HEK293 (cell line): ENCODE data around the gene MERTK.

Experiments
- CTCF ChIA-PET: fragments of 350-600 bp; formaldehyde crosslinking; extraction: SDS; loops from one replicate; lab custom pipeline; 2021; ENCODE audit warnings: antibody characterized with exemption; lab: Yijun Ruan, JAX
- POLR2A ChIA-PET: fragments of 300-600 bp; formaldehyde crosslinking; extraction: SDS; loops from one replicate; lab custom pipeline; 2020; ENCODE audit warnings: antibody characterized with exemption, inconsistent platforms; lab: Yijun Ruan, JAX
- H3K27ac ChIP-seq: fragments of 200-500 bp; sonication (Bioruptor generic); 2 replicates; pipeline ENCODE4 v1.5.1; 2014; ENCODE audit warnings: low read depth, low read length, control low read depth, inconsistent platforms; ENCODE audit errors: extremely low read depth
- H3K36me3 ChIP-seq, 2 experiments: fragments of 200-500 bp in 1 of 2; sonication (Bioruptor generic) in 1 of 2; 1 replicate in 1 of 2; 2 replicates in 1 of 2; pipeline ENCODE4 v1.5.1; 2014 to 2017; ENCODE audit warnings: inconsistent platforms in 2 of 2, low read length in 2 of 2; ENCODE audit not compliant: control insufficient read depth in 2 of 2, insufficient read depth in 1 of 2
- H3K4me1 ChIP-seq: fragments of 200-500 bp; sonication (Bioruptor generic); 2 replicates; pipeline ENCODE4 v1.5.1; 2014; ENCODE audit warnings: mild to moderate bottlenecking, low read length, inconsistent platforms; ENCODE audit not compliant: control insufficient read depth, insufficient read depth
- H3K4me3 ChIP-seq: 2 replicates; pipeline ENCODE4 v1.5.1; 2011; ENCODE audit warnings: low read depth, mild to moderate bottlenecking, control low read depth, low read length, moderate library complexity
- H3K9me3 ChIP-seq: fragments of 200-500 bp; sonication (Bioruptor generic); 2 replicates; pipeline ENCODE4 v1.5.1; 2014; ENCODE audit warnings: low read depth, low read length, inconsistent platforms; ENCODE audit not compliant: control insufficient read depth, insufficient read depth
- GLIS1 ChIP-seq: fragments of 450-650 bp; formaldehyde crosslinking; IDR thresholded peaks from 2 replicates; pipeline ENCODE4 v1.5.1; 2016; ENCODE audit warnings: missing biosample characterization, missing genetic modification characterization
- HOXC10 ChIP-seq: sonication (generic); formaldehyde crosslinking; IDR thresholded peaks from 2 replicates; pipeline ENCODE4 v1.8.1; 2023; ENCODE audit warnings: mild to moderate bottlenecking, missing genetic modification reagents
- TRIM28 ChIP-seq: IDR thresholded peaks from 2 replicates; pipeline ENCODE4 v1.6.1; 2011; ENCODE audit warnings: low read length, control low read depth, borderline replicate concordance
- ZBTB48 ChIP-seq: fragments of 450-650 bp; formaldehyde crosslinking; IDR thresholded peaks from 2 replicates; pipeline ENCODE4 v1.5.1; 2016; ENCODE audit warnings: missing biosample characterization, missing genetic modification characterization
- ZBTB8A ChIP-seq: fragments of 450-650 bp; formaldehyde crosslinking; IDR thresholded peaks from 2 replicates; pipeline ENCODE4 v1.5.1; 2016; ENCODE audit warnings: missing biosample characterization, missing genetic modification characterization
- ZNF175 ChIP-seq: fragments of 450-650 bp; formaldehyde crosslinking; IDR thresholded peaks from 2 replicates; pipeline ENCODE4 v1.5.1; 2016; ENCODE audit warnings: missing biosample characterization, missing genetic modification characterization
- ZNF221 ChIP-seq: fragments of 450-650 bp; formaldehyde crosslinking; IDR thresholded peaks from 2 replicates; pipeline ENCODE4 v1.5.1; 2017; ENCODE audit warnings: missing biosample characterization, missing genetic modification characterization, borderline replicate concordance
- ZNF24 ChIP-seq: fragments of 450-650 bp; formaldehyde crosslinking; IDR thresholded peaks from 2 replicates; pipeline ENCODE4 v1.5.1; 2016; ENCODE audit warnings: missing biosample characterization, missing genetic modification characterization
- ZNF416 ChIP-seq: fragments of 450-650 bp; formaldehyde crosslinking; IDR thresholded peaks from 2 replicates; pipeline ENCODE4 v1.5.1; 2016; ENCODE audit warnings: missing biosample characterization, missing genetic modification characterization
- ZNF518A ChIP-seq: fragments of 450-650 bp; formaldehyde crosslinking; conservative IDR thresholded peaks from 2 replicates; pipeline ENCODE4 v1.5.1; 2016; ENCODE audit warnings: low read depth, missing biosample characterization, missing genetic modification characterization
- ZNF561 ChIP-seq: fragments of 450-650 bp; IDR thresholded peaks from 2 replicates; pipeline ENCODE4 v1.5.1; 2018; ENCODE audit warnings: missing biosample characterization, missing genetic modification characterization, borderline replicate concordance
- ZNF664 ChIP-seq: fragments of 450-650 bp; formaldehyde crosslinking; IDR thresholded peaks from 2 replicates; pipeline ENCODE4 v1.5.1; 2016; ENCODE audit warnings: missing biosample characterization, missing genetic modification characterization
- ZNF704 ChIP-seq: fragments of 450-650 bp; formaldehyde crosslinking; IDR thresholded peaks from 2 replicates; pipeline ENCODE4 v1.5.1; 2016; ENCODE audit warnings: missing biosample characterization, missing genetic modification characterization
- ZNF747 ChIP-seq: fragments of 450-650 bp; formaldehyde crosslinking; IDR thresholded peaks from 2 replicates; pipeline ENCODE4 v1.5.1; 2016; ENCODE audit warnings: missing biosample characterization, missing genetic modification characterization
- ZNF776 ChIP-seq: fragments of 450-650 bp; formaldehyde crosslinking; IDR thresholded peaks from 2 replicates; pipeline ENCODE4 v1.5.0; 2017; ENCODE audit warnings: missing biosample characterization, missing genetic modification characterization, borderline replicate concordance
- ZSCAN30 ChIP-seq: fragments of 450-650 bp; IDR thresholded peaks from 2 replicates; pipeline ENCODE4 v1.5.1; 2018; ENCODE audit warnings: missing biosample characterization, mild to moderate bottlenecking, missing genetic modification characterization, moderate library complexity
- TF ChIP-seq, protein P1 (sequence below): fragments of 450-650 bp; formaldehyde crosslinking; IDR thresholded peaks from 2 replicates; pipeline ENCODE4 v1.5.1; 2017; ENCODE audit warnings: missing biosample characterization, missing genetic modification characterization
- TF ChIP-seq, protein P2 (sequence below): fragments of 450-650 bp; formaldehyde crosslinking; conservative IDR thresholded peaks from 2 replicates; pipeline ENCODE4 v1.5.1; 2016; ENCODE audit warnings: low read depth, missing biosample characterization, missing genetic modification characterization
- TF ChIP-seq, protein P3 (sequence below): fragments of 450-650 bp; formaldehyde crosslinking; IDR thresholded peaks from 2 replicates; pipeline ENCODE4 v1.5.1; 2017; ENCODE audit warnings: missing biosample characterization, mild to moderate bottlenecking, missing genetic modification characterization, moderate library complexity

Gene MERTK

GRCh38 chr2:112062894-112063293, 164.5 kb downstream of the MERTK start:
- Histone ChIP-seq H3K27ac (no peak overlapping the region), H3K4me3 (no peak overlapping the region), H3K36me3 (peaks cover 5 to 36% of the 10 kb centered on the region in 2 experiments; a peak in 2 of 3 replicates), H3K4me1 (no peaks in the 10 kb centered on the region), H3K9me3 (no peaks in the 10 kb centered on the region)
- no peak for TF ChIP-seq GLIS1 (tag by site-specific recombination)
- TF ChIP-seq ZNF776 (tag by site-specific recombination) = no peak
- no peak for TF ChIP-seq ZNF664
- TF ChIP-seq ZNF561 (tag by site-specific recombination) = no peak
- TF ChIP-seq, protein P1, sequence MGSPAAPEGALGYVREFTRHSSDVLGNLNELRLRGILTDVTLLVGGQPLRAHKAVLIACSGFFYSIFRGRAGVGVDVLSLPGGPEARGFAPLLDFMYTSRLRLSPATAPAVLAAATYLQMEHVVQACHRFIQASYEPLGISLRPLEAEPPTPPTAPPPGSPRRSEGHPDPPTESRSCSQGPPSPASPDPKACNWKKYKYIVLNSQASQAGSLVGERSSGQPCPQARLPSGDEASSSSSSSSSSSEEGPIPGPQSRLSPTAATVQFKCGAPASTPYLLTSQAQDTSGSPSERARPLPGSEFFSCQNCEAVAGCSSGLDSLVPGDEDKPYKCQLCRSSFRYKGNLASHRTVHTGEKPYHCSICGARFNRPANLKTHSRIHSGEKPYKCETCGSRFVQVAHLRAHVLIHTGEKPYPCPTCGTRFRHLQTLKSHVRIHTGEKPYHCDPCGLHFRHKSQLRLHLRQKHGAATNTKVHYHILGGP (tag by site-specific recombination) = no peak
- no peak for TF ChIP-seq ZNF747 (tag by site-specific recombination)
- no peak for TF ChIP-seq ZNF221 (tag by site-specific recombination)
- TF ChIP-seq, protein P2, sequence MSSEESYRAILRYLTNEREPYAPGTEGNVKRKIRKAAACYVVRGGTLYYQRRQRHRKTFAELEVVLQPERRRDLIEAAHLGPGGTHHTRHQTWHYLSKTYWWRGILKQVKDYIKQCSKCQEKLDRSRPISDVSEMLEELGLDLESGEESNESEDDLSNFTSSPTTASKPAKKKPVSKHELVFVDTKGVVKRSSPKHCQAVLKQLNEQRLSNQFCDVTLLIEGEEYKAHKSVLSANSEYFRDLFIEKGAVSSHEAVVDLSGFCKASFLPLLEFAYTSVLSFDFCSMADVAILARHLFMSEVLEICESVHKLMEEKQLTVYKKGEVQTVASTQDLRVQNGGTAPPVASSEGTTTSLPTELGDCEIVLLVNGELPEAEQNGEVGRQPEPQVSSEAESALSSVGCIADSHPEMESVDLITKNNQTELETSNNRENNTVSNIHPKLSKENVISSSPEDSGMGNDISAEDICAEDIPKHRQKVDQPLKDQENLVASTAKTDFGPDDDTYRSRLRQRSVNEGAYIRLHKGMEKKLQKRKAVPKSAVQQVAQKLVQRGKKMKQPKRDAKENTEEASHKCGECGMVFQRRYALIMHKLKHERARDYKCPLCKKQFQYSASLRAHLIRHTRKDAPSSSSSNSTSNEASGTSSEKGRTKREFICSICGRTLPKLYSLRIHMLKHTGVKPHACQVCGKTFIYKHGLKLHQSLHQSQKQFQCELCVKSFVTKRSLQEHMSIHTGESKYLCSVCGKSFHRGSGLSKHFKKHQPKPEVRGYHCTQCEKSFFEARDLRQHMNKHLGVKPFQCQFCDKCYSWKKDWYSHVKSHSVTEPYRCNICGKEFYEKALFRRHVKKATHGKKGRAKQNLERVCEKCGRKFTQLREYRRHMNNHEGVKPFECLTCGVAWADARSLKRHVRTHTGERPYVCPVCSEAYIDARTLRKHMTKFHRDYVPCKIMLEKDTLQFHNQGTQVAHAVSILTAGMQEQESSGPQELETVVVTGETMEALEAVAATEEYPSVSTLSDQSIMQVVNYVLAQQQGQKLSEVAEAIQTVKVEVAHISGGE (tag by site-specific recombination) = no peak
- POLR2A ChIA-PET = no interaction called here
- CTCF ChIA-PET = no interaction called here

DNA sequence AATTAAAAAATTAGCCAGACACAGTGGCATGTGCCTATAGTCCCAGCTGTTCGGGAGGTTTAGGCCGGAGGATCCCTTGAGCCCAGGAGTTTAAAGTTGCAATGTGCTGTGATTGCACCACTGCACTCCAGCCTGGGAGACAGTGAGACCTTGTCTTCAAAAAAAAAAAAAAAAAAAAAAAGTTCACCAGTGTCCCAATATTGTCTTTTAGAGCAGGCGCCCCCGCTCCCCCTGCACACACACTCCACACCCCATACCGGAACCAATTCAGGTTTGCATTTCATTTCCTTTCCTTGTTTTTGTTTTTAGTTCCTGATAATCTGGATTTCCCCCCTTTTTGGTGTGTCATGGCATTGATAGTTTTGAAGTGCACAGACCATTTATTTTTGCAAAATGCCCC, 167.1 kb downstream of the MERTK start:
- TF ChIP-seq ZBTB48 (no peak), ZBTB8A (tag by site-specific recombination) (no peak), ZNF24 (no peak), ZNF704 (tag by site-specific recombination) (no peak), ZNF518A (tag by site-specific recombination) (no peak), ZSCAN30 (tag by site-specific recombination) (no peak), ZNF416 (tag by site-specific recombination) (no peak), TRIM28 (no peak), ZNF175 (no peak), HOXC10 (CRISPR knock-in tag) (no peak)
- TF ChIP-seq, protein P3, sequence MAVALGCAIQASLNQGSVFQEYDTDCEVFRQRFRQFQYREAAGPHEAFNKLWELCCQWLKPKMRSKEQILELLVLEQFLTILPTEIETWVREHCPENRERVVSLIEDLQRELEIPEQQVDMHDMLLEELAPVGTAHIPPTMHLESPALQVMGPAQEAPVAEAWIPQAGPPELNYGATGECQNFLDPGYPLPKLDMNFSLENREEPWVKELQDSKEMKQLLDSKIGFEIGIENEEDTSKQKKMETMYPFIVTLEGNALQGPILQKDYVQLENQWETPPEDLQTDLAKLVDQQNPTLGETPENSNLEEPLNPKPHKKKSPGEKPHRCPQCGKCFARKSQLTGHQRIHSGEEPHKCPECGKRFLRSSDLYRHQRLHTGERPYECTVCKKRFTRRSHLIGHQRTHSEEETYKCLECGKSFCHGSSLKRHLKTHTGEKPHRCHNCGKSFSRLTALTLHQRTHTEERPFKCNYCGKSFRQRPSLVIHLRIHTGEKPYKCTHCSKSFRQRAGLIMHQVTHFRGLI (tag by site-specific recombination) = no peak
- TF ChIP-seq, all 188 proteins: peak for 0
- Histone ChIP-seq H3K4me3 (no peak overlapping the region), H3K4me1 (no peaks in the 10 kb centered on the region), H3K36me3 (peaks cover 5 to 44% of the 10 kb centered on the region in 2 experiments; a peak in 2 of 3 replicates), H3K9me3 (no peaks in the 10 kb centered on the region), H3K27ac (no peak overlapping the region)
- CTCF ChIA-PET = no interaction called here
- POLR2A ChIA-PET = no interaction called here
